HG03378 (cell line): ENCODE results near the gene SLC35F4.
"Not testable (repeated sequence)": the region's sequence is repeated elsewhere in the genome, so short reads cannot be mapped to it uniquely, and the experiment has no call there.

Source experiments
- ATAC-seq: cut with Tn5 transposase; IDR thresholded peaks from one replicate; pipeline ENCODE4 v1.9.1; 2021; ENCODE audit warnings: mild to moderate bottlenecking, moderate library complexity; ENCODE audit not compliant: unreplicated experiment

The SLC35F4 gene

DNA sequence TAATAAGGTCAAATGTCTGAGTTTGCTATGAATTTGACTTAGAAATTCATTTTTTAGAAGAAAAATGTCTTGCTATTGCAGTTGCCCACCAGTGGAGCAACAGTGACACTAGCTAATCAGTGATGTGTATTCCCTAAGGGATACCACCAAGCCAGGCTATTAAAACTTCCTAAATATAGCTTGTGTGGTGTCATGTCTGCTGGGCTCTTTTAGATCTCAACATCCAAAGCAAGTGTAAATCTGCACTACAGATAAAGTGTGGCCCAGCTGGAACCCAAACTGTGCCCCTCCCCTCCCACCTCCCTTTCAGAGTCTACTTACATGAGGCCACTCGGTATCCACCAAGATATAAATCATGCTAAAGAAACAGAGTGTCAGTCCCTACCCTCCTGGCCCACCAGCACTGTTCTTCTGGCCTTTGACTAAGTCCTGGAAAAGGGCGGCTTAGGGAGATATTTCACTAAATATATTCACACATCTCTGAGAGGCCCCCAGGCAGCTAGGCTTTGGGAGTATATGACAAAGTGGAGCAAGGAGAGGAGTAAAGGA, 53.8 kb downstream of the SLC35F4 start:
- ATAC-seq, result no peak

DNA sequence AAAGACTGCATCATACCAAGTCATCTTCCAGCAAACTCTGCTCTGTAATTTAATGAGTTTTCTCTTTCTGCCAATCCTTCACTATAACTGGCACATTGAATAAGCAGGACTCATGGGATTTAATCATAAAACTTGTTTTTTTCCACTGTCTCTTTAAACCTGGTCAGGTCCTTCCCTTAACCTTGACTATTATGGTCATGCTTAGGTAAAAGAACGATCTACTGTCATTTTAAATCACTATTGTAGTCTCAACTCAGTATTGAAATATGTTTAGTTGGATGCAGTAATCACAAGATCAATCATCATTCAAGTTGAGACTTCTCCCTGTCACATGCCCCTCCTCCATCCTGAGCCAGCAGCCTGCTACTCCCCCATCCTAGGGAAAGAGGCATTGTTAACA, 56.1 kb downstream of the SLC35F4 start:
- ATAC-seq, result no peak

DNA sequence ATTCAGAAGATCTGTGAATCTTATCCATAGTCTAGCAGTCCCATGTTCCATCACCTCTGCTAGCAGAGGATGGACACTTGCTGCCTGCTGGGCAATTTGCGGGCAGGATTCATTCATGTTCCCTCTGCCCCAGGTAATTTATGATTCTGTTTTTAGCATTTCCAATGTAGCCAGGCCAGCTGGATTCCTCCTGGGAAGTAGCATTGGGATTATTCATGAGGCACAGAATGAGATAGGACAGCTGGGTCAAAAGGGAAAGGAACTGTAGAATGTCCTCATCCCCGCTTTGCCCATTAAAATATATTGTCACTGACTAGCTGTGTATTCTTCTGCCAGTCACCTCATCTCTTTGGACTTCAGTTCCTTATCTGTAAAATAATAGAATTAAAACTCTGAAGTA, 68.7 kb downstream of the SLC35F4 start:
- no peak for ATAC-seq

- ATAC-seq, result no peak
These were observed 69.3 kb downstream of the SLC35F4 start for GRCh38 chr14:57796556-57796955.

DNA sequence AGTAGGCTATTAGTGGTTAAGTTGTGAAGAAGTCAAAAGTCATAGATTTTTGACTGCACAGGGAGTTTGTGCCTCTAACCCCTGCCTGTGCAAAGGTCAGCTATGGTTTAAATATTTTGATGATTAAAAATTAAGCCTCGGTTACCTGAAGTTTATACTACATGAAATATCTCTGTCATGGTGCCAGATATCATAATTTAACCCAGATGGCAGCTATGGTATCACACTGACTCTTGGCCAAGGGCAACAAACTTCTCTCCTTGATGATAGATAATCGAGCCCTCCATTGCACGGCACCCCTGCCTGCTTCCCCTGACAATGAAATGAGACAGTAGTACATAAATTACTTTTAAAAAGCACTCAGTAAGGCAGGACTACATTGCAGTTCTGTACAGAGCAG, 80.8 kb downstream of the SLC35F4 start:
- ATAC-seq, result no peak

- no peak for ATAC-seq
These were observed 94.1 kb downstream of the SLC35F4 start for GRCh38 chr14:57771801-57772200.

DNA sequence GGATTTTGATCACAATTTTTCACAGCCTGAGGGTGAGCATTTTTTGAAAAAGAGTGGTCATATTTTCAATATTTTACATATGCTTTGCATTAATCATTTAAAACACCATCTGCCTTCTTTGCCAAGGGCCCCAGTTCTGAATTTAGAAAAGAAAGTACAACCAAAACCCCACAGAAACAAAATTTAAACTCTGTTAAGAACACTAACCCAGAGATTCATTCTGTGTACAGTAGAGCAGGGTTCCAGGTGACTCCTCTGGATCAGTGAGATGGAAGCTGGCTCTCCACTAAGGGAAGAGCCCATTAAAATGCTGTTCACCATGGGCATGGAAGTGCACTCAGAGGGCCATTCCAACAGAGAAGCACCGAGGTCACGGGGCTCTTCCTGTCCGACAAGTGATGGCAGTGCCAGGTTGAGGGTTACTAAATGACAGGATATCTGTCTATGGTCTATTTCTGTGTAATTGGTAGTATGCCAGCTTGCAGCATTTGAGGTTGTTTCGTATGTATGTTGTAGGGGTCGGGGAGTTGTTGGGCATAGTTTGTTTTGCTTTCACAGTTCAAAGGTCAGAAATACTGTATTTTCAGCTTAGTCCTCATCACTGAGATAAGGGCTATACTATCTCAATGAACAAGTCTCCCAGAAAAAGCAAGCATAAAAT, 95.9 kb downstream of the SLC35F4 start:
- ATAC-seq, result no peak

- no peak for ATAC-seq
These were observed 104.1 kb downstream of the SLC35F4 start for GRCh38 chr14:57761800-57762199.

GRCh38 chr14:57760896-57761295, 105.0 kb downstream of the SLC35F4 start:
- ATAC-seq, result no peak

DNA sequence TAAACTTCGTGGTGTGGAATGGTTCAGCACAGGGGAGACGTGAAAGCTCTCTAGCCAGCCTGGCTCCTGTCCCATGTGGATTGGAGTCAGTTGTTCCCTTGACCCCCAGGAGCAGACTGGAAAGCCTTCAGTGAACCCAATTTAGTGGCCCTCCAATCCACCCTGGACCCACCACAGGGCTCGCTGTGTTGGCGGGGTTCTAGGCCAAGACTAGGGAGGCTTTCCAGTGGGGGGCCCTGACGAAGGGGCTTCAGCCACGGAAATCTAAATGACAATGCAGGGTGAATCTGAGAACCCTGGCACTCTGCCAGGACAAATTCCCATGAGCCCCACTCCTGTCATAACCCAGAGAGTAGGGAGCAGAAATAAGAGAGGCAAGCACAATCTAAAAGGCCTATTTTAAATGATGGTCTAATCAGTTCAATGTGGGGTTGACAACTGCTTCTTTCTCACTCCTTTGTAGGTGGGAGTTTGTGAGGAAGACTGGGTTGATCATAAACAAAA, 110.8 kb downstream of the SLC35F4 start:
- no peak for ATAC-seq

DNA sequence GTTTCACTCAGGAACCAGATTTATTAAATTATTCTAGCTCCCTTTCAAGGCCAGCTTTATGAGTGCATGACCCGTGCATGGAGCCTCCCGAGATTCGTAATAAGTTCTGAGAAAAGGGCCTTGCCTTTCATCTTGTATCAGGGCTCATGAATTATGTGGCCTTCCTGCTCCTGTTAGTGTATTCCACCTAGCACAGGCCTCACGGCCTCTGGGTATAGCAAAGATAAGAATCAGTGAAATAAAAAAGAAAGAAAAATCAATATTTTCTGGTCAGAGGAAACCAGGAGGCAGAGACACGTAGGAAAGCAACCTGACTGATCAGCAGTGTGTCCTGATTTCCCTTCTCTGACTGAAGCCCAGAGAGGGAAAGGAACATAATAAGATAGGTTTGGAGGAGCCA, 111.4 kb downstream of the SLC35F4 start:
- no peak for ATAC-seq

GRCh38 chr14:57753821-57754220, 112.1 kb downstream of the SLC35F4 start:
- no peak for ATAC-seq

GRCh38 chr14:57752142-57752695, 113.7 kb downstream of the SLC35F4 start:
- not testable (repeated sequence) for ATAC-seq

GRCh38 chr14:57751400-57751799, 114.5 kb downstream of the SLC35F4 start:
- ATAC-seq, result no peak

DNA sequence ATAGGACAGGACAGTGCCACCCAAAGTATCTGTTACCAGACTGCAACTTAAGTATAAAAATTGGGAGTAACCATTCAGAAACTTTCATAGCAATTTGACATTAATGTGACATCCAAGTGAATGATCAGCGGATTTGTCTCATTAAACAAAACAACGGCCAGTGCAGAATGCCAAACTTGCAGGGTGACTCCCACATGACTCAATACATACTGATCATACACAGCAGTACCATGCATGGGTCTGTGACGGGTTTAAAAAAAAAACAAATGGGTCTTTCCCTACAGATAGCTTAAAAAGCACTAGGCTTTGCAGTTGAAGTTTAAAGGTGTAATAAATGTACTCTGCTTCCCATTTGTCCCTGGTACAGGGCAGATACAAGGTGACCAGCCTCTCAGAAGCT, 116.6 kb downstream of the SLC35F4 start:
- no peak for ATAC-seq

GRCh38 chr14:57748279-57748678, 117.6 kb downstream of the SLC35F4 start:
- no peak for ATAC-seq

- no peak for ATAC-seq
These were observed 118.9 kb downstream of the SLC35F4 start for GRCh38 chr14:57747036-57747435.

GRCh38 chr14:57746563-57746962, 119.3 kb downstream of the SLC35F4 start:
- no peak for ATAC-seq

- no peak for ATAC-seq
These were observed 126.4 kb downstream of the SLC35F4 start for GRCh38 chr14:57739516-57739915.

DNA sequence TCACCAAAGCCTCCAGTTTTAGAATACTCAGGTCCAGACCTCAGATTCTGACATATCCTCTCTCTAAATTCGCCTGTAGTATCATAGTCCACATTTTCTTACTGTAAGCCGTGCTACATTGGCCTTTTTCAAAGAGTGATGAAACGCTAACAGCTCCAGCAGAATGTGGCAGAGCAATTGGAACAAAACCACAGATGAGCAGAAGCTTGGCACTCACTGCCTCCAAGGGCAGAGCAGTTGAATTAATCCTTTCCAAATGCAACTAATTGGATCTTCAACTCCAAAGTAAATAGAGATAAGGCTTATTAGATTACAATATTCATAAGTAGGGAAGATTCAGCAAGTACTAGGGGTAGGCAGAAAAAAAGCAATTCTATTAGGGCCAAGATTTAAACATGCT, 128.3 kb downstream of the SLC35F4 start:
- ATAC-seq, result no peak

DNA sequence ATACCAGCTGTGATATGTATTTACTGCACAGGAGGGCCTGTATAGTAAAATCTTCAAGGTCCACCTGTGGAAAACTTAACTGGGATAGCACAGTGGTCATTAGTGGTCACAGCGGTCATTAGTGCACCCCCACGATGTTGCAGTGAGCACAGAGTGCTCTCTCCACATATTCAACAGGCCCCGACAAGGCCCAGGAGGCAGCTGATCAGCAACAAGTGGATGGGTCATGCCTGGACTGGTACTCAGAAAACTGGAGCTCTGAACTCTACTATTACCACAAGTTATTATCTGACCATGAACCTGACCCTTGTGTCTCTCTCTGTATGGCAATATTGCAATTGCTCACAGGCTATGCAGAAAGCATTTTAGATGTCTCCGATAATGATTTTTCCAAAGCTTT, 129.5 kb downstream of the SLC35F4 start:
- no peak for ATAC-seq

DNA sequence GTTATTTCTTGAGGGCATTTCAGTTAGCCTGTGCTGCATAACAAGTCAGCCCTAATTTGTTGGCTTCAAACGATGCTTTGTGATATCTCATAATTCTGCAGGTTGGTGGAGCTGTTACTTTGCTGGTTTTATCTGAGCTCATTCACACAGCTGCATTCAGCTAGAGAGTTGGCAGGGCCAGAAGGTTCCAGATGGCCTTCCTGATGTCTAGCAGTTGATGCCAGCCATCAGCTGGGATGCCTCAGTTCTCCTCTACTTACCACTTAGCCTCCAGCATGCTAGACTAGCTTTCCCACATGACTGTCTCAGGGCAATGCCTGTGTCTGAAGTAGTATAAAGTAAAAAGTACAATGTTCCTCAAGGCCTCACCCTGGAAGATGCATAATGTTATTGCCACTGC, 130.6 kb downstream of the SLC35F4 start:
- ATAC-seq, result no peak
